OCI-LY7 (cell line): Measurements from ENCODE around the gene AOC2. TPM values are rescaled to one million over a fixed set of nuclear protein-coding genes. Genes with fewer than 3 reads are reported as not detected.

Experiments
- BruUV-seq: library from RNA; stranded (reverse); fragments of 400-500 nt; replicated peaks from 2 replicates; lab custom pipeline; 2021; lab: Mats Ljungman, UMichigan
- CTCF ChIA-PET: fragments of 300-600 bp; sonication (Branson Sonifier 250); formaldehyde crosslinking; loops from one replicate; lab custom pipeline; 2022; ENCODE audit warnings: antibody characterized with exemption; ENCODE audit not compliant: unreplicated experiment; lab: Charles Lee
- POLR2A ChIA-PET: fragments of 300-600 bp; sonication (Branson Sonifier 250); formaldehyde crosslinking; loops from one replicate; lab custom pipeline; 2022; ENCODE audit warnings: antibody characterized with exemption; lab: Charles Lee
- DNase-seq: peaks from one replicate; pipeline ENCODE4 v3.0.0-alpha.2; 2015; ENCODE audit warnings: low spot score
- H2AFZ ChIP-seq: fragments of 200-600 bp; sonication (generic), shearing (Covaris generic); 2 replicates; pipeline ENCODE4 v1.6.1; 2014; ENCODE audit warnings: mild to moderate bottlenecking, antibody characterized with exemption, low read length, moderate library complexity
- H3K27ac ChIP-seq: fragments of 200-600 bp; sonication (generic); 2 replicates; pipeline ENCODE4 v1.5.1; 2014; ENCODE audit warnings: mixed run types, low read depth, mild to moderate bottlenecking, moderate library complexity, low read length, inconsistent platforms; ENCODE audit not compliant: poor library complexity, severe bottlenecking
- H3K36me3 ChIP-seq: fragments of 200-600 bp; sonication (generic); 2 replicates; pipeline ENCODE4 v1.6.1; 2014; ENCODE audit warnings: mild to moderate bottlenecking, antibody characterized with exemption, low read length, moderate library complexity, mixed read lengths; ENCODE audit not compliant: insufficient read depth
- H3K4me1 ChIP-seq: fragments of 200-600 bp; sonication (generic); 2 replicates; pipeline ENCODE4 v1.5.1; 2014; ENCODE audit warnings: mild to moderate bottlenecking, low read length; ENCODE audit not compliant: insufficient read depth, poor library complexity, severe bottlenecking
- H3K4me2 ChIP-seq: fragments of 200-600 bp; sonication (generic); 2 replicates; pipeline ENCODE4 v1.6.1; 2014; ENCODE audit warnings: mild to moderate bottlenecking, low read length
- H3K4me3 ChIP-seq: fragments of 200-600 bp; sonication (generic); 2 replicates; pipeline ENCODE4 v1.5.1; 2014; ENCODE audit warnings: mild to moderate bottlenecking, low read depth, low read length; ENCODE audit not compliant: poor library complexity, severe bottlenecking
- H3K79me2 ChIP-seq: fragments of 200-600 bp; sonication (generic); 2 replicates; pipeline ENCODE4 v1.6.1; 2016; ENCODE audit warnings: low read depth, mild to moderate bottlenecking, low read length, moderate library complexity, mixed read lengths; ENCODE audit not compliant: insufficient read depth
- H3K9me2 ChIP-seq: fragments of 200-600 bp; sonication (generic); 2 replicates; pipeline ENCODE4 v1.6.1; 2016; ENCODE audit warnings: mild to moderate bottlenecking, low read length, mixed read lengths; ENCODE audit not compliant: insufficient read depth
- H3K9me3 ChIP-seq: fragments of 200-600 bp; sonication (generic); 2 replicates; pipeline ENCODE4 v1.6.1; 2014; ENCODE audit warnings: mild to moderate bottlenecking, mixed run types, low read length, mixed read lengths
- H4K20me1 ChIP-seq: fragments of 200-600 bp; sonication (generic); 2 replicates; pipeline ENCODE4 v1.6.1; 2014; ENCODE audit warnings: mild to moderate bottlenecking, antibody characterized with exemption, low read length, moderate library complexity, mixed read lengths; ENCODE audit not compliant: insufficient read depth
- CTCF ChIP-seq: fragments of 200-600 bp; sonication (generic); conservative IDR thresholded peaks from 2 replicates; pipeline ENCODE4 v1.5.1; 2014; ENCODE audit warnings: mild to moderate bottlenecking, antibody characterized with exemption, low read length, moderate library complexity, mixed read lengths
- EZH2phosphoT487 ChIP-seq: fragments of 200-600 bp; sonication (generic); IDR thresholded peaks from 2 replicates; pipeline ENCODE4 v1.6.1; 2018; ENCODE audit warnings: low read depth, borderline replicate concordance, mild to moderate bottlenecking, mixed run types, antibody characterized with exemption, low read length, moderate library complexity, mixed read lengths
- intact Hi-C: fragments of 100-400 bp; cut with micrococcal nuclease; formaldehyde crosslinking; loops from one replicate; pipeline ENCODE4 v1.10.0; 2022; ENCODE audit not compliant: unreplicated experiment
- total RNA-seq, 2 experiments: library from RNA; depleted of rRNA in 1 of 2; stranded (reverse); fragments of >200 nt in 1 of 2; shearing (Covaris generic) in 1 of 2; gene quantifications; 2 replicates each; pipeline ENCODE4 v1.2.3, GENCODE V29; 2014 to 2022

AOC2 gene
- total RNA-seq, 2 experiments from 2014 or later, result 3.3 to 5.4 TPM

GRCh38 chr17:42857389-42857788 lies 13.0 kb downstream of the AOC2 start:
- TF ChIP-seq CTCF, result no peak
- no peak for TF ChIP-seq EZH2phosphoT487
- no peak overlapping the region for H3K4me3 ChIP-seq
- no peak overlapping the region for H3K27ac ChIP-seq
- H3K4me1 ChIP-seq, result peaks cover 14% of the 10 kb centered on the region
- no peak overlapping the region for H2AFZ ChIP-seq
- H3K4me2 ChIP-seq, result no peak overlapping the region
- H4K20me1 ChIP-seq, result no peaks in the 10 kb centered on the region
- no peaks in the 10 kb centered on the region for H3K9me2 ChIP-seq
- CTCF ChIA-PET, result interaction anchor here (0.5 kb wide), 1 partner anchor 59 kb away, joined by 3 read pairs; the partner anchor contains the start of gene CNTD1
- BruUV-seq, result no TSS peak
- intact Hi-C loops, result no loop called here
- no peaks in the 10 kb centered on the region for H3K36me3 ChIP-seq
- no peak for DNase-seq
- no peaks in the 10 kb centered on the region for H3K9me3 ChIP-seq
- POLR2A ChIA-PET, result no interaction called here
- no peaks in the 10 kb centered on the region for H3K79me2 ChIP-seq

- 0 out of 2 replicates have a peak, but pooled peaks cover 6% of the 10 kb centered on the region for H3K9me3 ChIP-seq
- no peaks in the 10 kb centered on the region for H3K79me2 ChIP-seq
- no peaks in the 10 kb centered on the region for H3K36me3 ChIP-seq
- H3K4me3 ChIP-seq, result no peak overlapping the region
- H3K4me2 ChIP-seq, result no peak overlapping the region
- ChIA-PET POLR2A (interaction anchor here (0.9 kb wide), 1 partner anchor 17 kb away, joined by 4 read pairs; no protein-coding TSS in a partner anchor), CTCF (interaction anchor here (0.6 kb wide), 1 partner anchor 318 kb away, joined by 3 read pairs; no protein-coding TSS in a partner anchor)
- intact Hi-C loops, result no loop called here
- no peaks in the 10 kb centered on the region for H4K20me1 ChIP-seq
- no peak overlapping the region for H2AFZ ChIP-seq
- TF ChIP-seq EZH2phosphoT487 (no peak), CTCF (no peak)
- no peaks in the 10 kb centered on the region for H3K4me1 ChIP-seq
- BruUV-seq, result no TSS peak
- H3K9me2 ChIP-seq, result no peaks in the 10 kb centered on the region
- no peak for DNase-seq
- no peak overlapping the region for H3K27ac ChIP-seq
Measured at GRCh38 chr17:42865638-42866094, 21.3 kb downstream of the AOC2 start.

GRCh38 chr17:42866216-42866615 lies 21.8 kb downstream of the AOC2 start:
- intact Hi-C loops, result no loop called here
- TF ChIP-seq EZH2phosphoT487 (no peak), CTCF (no peak)

More at GRCh38 chr17:42866216-42866615, 21.8 kb downstream of the AOC2 start:
- Histone ChIP-seq H3K36me3 (no peaks in the 10 kb centered on the region), H2AFZ (no peak overlapping the region), H3K4me2 (no peak overlapping the region), H3K9me3 (0 out of 2 replicates have a peak, but pooled peaks cover 6% of the 10 kb centered on the region), H3K27ac (no peak overlapping the region), H3K79me2 (no peaks in the 10 kb centered on the region), H3K4me3 (no peak overlapping the region), H3K4me1 (no peaks in the 10 kb centered on the region), H3K9me2 (no peaks in the 10 kb centered on the region), H4K20me1 (no peaks in the 10 kb centered on the region)
- no TSS peak for BruUV-seq
- POLR2A ChIA-PET, result interaction anchor here (0.6 to 0.9 kb wide), 2 partner anchors 16 to 97 kb away, joined by 3 to 4 read pairs; no protein-coding TSS in a partner anchor
- CTCF ChIA-PET, result interaction anchor here (0.6 kb wide), 1 partner anchor 318 kb away, joined by 3 read pairs; no protein-coding TSS in a partner anchor
- no peak for DNase-seq
